NCI-H2227 (cell line): Measurements from ENCODE around the gene GPR176.
"Not testable (repeated sequence)": the region's sequence is repeated elsewhere in the genome, so short reads cannot be mapped to it uniquely, and the experiment has no call there.

Source experiments
- DNase-seq: peaks from one replicate; lab custom pipeline; 2025; ENCODE audit not compliant: unreplicated experiment; lab: John Stamatoyannopoulos, UW

GPR176 gene

DNA sequence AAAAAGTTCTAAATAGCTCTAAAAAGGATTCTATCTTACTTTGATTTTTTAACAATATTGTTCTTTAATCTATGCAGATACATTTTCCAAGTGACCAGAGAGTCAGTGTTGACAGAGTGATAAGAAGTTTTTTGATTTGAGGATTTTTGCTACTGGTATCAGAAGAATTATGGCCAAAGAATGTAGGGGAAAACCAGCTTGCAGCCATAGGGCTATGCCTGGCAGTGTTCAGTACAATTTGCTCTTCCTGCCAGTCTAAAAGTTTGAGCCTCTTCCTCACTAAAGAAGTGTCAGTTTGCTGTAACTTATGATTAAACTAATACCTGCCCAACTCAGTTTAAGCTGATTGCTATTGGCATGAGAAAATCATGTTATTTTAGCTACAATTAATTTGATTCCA lies 102.2 kb downstream of the GPR176 start:
- DNase-seq, result no peak

DNA sequence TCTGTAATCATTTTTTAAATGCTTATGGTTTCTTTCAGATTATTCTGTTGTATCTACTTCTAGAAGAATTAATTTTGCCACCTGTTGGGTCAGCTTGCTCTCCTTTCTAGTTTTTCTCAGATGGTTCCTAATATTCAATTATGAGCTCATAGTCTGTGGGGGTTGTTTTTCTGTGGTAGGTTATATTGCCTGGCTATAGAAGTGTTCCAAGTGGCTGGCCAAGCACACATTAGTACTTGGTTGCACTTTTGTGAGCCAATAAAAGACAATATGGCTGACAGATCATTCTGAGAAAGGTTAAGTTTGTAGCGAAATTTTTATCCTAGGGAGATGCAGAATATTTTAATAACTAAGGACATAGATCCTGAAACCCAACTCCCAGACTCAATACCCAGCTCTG lies 105.6 kb downstream of the GPR176 start:
- DNase-seq, result no peak

DNA sequence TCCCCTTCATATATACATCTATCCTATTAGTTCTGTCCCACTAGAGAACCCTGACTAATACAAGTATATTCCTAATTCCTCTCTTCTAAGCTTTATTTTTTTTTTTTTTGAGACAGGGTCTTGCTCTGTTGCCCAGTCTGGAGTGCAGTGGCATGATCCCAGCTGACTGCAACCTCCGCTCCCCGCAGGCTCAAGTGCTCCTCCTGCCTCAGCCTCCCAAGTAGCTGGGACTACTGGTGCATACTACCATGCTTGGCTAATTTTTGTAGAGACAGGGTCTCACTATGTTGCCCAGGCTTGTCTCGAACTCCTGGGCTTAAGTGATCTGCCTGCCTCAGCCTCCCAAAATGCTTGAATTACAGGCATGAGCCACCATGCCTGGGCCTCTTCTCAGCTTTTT lies 107.4 kb downstream of the GPR176 start:
- DNase-seq, result not testable (repeated sequence)

DNA sequence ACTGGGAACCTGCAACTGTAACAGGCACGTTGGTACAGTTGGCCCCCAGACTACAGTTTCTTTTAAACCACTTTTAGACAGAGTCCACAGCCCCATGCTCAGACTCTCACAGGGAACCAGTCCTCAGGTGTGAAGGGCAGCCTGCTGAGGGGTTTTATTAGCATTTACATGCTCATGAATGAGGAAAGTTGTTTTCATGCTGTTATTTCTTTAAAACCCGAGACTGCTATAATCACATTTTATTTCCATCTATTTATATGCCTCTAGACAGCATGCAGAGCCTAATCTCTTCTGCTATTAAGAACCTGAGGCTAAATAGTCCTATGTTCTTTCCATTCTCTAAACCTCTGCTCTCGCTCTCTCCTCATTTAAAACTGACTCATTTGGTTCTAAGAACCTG lies 111.2 kb downstream of the GPR176 start:
- no peak for DNase-seq

DNA sequence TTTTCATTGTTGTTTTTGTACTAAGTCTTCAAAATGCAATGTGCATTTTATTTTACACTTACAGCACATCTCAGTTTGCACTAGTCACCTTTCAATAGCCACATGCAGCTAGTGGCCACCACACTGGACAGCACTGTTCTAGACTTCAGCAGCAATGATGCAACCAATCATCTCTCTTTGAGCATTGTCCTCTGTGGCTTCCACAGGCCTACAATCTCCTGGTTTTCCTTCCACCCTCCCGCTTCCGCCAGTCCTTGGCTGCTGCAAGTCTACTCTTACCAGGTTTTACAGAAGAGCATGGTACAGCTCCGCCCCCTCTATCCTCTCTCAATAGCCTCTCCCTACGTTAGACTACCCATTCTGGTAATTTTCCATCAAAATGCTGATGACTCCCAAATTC lies 112.3 kb downstream of the GPR176 start:
- no peak for DNase-seq

DNA sequence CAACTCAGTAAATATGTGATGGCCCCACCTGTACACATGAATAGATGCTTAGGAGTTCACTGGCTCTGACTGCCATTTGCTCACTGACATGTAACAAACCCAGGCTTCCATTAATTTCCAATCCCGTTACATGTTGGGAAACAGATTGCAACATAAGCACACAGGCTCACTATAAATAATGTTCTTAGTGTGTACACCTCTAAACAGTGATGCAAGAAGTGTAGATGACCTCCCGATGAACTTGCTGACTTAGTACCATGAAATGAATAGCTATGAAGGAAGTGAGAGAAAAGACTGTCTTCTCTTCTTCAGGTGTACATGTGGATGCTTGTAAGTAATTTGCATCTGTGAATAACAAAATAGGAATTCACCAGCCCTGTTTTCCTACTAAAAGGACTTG lies 116.0 kb downstream of the GPR176 start:
- DNase-seq, result no peak

DNA sequence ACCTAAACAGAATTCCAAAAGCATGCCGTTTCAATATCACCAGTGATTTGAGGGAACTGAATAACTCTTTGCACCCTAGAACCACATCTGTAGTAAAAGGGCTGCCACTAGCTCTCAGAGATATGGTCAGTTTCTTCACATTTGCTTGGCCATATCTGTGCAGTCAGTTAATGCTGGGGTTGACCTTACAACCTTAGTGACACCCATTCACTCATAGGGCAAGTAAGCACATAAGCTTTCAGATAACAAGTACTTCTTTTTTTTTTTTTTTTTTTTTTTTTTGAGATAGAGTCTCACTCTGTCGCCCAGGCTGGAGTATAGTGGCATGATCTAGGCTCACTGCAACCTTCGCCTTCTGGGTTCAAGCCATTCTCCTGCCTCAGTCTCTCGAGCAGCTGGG lies 117.0 kb downstream of the GPR176 start:
- DNase-seq, result no peak

DNA sequence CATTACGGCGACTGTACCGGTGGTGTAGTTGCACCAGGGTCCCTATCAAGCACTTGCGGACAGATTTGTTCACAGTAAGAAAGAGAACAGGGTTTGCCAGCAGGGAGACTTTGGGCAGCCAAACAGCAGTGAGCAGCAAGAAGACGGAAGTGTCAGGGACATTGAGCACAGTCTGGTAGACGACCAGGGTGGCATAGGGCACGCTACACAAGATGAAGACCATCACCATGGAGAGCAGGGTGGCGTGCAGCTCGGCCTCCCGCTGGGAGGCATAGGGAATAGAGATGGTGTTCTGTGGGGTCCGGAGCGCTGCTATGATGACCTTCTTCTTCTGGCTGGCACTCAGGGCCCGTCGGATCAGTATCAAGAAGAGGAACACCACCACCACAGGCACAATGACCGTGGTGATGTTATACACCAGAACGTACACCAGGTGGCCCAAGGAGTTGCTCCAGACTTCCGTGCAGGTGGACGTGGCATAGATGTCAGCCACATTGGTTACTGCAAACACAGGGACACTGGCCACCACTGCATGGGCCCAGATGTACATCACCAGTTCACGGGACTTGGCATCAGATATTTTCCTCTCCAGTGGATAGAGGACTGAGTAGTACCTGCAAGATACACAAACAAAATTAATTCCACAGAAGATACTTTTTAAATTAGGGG lies 118.3 kb downstream of the GPR176 start:
- peak; percentile 40 for DNase-seq

DNA sequence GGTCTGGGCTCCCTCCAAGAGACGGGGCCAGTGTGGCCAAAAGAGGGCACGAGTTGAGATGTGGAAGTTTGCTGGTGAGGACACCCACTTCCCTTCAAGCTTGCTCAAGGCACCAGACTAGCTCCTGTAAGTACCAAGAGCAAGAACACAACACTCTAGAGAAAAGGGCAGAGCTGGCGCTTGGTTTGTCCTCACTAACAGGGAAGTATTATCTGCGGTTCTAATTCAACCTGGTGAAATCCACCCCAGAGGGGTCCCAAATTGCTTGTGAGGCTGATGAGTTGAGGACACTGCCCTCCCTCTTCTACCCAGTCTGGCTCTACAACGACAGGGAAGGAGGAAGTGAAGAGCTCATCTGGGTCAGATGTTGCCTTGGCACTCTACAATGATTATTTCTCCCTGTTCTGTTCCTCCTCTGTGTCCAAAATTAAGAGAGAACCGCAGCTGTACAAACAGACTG lies 120.5 kb downstream of the GPR176 start:
- DNase-seq, result no peak

DNA sequence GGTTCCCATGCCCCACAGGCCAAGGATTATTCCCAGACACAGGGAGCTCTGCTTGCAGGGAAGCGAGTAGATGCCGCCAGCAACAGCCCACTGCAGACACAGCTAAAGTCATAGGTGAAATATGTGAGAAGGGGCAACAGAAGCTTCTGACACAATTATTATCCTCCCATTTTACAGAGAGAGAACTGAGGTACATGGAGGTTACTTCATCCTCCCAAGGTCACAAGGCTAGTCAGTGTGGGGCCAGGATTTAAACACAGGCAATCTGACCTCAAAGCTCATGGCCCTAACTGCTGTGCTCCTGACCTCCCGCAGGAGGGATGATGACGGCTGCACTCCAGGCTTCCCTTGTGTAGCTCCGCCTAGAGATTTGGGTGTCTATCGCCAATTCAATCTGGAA lies 121.7 kb downstream of the GPR176 start:
- DNase-seq, result no peak

DNA sequence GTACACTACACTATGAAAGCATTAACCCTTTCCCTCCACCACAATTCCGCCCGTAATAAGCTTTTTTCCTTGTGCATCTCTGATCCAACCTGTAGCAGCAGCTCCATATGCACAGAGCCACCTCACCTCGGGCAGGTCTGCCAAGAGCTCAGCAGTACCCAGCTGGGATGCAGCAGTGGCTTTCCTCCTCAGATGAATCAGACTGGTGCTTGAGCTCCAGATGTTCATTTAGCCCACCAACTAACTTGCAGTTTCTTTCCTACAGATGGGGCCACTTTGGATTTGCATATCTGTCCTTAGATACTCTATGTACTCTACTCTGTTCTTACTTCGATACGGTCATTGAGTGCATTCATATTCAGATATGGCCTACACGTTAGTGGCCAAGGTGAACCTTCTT lies 122.7 kb downstream of the GPR176 start:
- DNase-seq, result no peak

DNA sequence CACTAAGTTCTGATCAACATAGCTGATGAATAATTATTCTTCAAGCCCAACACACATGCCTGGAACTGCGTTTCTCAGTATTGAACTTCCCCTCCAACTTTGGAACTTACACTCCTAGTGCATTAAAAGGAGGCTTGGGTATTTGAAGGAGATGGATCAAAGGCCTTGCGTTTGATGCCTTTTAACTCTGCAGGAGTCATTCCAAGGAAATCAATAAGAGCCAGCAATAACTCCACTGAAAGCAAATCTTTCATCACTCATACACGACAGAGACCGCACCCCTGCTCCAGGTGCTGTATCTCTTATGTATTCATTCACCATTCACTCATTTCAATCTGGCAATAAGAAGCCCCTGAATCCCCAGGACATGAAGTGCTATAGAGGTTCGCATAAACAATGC lies 123.5 kb downstream of the GPR176 start:
- DNase-seq, result no peak

DNA sequence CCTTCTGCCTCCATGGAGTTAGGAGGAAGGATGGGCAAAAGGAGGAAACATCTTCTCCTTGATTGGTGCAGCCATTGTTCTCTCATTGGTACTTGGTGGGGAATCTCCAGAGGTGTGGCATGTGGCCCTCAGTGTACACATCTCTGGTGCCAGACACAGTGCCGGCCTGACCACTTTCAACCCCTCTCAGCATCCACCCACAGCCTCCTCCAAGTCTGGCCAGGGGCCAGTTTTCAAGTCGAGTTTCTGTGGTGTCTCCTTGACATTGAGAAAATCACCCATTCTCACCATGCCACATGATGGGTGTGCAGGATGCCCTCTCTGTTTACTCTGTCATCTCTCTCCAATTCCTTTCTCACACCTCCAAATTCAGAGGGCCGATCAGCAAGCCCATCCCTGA lies 124.6 kb downstream of the GPR176 start:
- DNase-seq, result no peak

DNA sequence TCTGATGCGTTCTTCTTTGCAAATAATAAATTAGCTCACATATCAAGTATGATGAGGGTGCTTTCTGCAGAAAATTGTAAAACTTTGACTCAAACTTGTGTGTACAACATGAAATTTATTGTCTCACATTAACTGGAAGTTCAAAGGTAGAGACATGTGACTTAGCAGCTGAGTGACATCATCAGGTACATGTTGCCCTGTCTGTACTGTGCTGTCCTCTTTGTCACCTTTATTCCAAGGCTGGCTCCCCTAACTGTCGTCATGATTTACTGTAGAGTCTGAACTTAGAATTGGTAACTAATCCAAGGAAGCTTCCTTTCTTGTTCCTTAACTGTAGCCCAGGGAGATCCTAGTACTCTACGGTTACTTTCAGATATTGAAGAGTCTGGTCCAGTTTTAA lies 125.1 kb downstream of the GPR176 start:
- DNase-seq, result no peak

DNA sequence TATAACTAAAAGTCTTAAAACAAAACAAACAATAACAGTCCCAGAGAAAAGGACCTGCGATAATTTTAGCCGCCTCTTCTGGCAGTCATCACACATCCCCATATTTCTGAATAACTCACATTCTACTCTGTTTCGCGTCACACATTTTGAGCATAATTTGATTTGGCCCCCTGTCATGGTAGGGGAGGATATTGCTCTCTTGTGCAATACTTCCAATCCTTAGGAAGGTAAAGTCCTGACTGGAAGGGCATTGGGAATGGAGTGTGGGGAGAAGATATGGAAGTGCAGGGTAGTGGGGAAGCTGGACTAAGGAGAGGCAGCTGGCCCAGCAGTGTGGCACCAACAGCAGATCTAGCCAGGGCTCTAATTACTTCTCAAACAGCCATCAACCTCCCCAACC lies 126.1 kb downstream of the GPR176 start:
- DNase-seq, result no peak

DNA sequence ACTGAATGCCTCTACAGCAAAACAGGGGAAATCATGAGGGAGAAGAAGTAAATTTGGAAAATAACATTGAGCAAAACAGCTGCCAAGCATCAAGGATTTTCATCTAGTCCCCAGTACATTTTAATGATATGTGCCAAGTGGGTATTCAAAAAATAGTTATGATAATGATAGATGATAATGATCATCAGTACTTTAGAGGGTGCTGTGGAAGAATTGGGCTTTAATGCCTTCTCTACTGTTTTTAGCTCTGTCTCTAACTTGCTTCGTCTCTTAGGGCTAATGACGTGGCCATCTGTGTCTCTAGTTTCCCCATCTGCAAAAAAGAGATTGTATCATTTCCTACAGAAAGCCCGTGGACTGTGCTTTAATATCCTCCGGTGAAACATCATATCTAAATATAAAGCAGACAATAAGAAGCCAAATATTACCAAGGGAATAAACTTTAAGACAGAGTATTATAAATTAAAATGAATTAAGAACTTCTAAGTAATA lies 127.2 kb downstream of the GPR176 start:
- no peak for DNase-seq

DNA sequence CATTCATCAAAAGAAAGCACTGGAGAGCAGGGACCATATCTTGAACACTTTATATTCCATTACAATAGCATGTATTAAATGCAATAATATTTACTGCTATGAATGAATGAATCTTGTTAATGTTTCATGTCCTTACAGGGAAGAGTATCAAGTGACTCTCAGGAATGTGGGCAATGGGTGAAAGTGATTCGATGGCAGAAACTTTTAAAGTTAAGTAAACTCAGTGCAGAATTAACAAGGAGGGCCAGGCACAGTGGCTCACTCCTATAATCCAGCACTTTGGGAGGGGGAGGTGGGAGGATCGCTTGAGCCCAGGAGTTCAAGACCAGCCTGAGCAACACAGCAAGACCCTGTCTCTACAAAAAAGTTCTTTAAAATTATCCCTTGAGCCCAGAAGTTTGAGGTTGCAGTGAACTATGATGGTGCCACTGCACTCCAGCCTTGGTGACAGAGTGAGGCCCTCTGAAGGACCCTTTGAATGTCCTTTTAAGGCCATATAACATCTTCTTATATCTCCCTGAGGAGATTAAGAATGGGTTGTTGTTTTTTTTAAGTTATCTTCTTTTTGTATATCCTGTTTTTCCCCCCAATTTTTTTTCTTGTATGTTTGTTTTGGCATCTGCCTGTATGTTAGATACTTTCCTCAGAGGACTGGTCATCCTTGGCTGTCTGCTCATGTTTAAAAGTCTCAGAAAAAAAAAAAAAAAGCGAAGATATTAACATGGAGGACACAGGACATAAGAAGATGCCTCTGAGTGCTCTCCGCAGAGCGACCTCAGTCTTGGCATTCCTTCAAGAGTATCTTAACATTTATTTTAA lies 127.8 kb downstream of the GPR176 start:
- no peak for DNase-seq

DNA sequence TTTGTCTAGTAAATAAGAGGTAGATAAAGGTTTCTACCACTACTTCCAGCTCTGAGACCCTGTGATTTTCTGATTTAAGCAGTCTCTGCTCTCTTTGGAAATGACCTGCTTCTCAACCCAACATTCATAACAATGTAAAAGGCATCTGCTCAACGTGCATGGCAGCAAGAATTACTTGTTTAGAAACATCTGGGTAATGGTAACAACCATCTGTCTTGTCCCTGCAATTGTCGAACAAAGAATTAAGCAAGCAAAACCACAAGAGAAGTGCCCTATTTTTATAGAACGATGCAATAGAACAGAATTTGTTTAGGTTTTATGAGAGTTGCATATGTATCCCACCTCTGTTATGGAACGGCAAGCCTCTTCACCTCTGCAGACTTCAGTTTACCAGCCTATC lies 130.3 kb downstream of the GPR176 start:
- no peak for DNase-seq

DNA sequence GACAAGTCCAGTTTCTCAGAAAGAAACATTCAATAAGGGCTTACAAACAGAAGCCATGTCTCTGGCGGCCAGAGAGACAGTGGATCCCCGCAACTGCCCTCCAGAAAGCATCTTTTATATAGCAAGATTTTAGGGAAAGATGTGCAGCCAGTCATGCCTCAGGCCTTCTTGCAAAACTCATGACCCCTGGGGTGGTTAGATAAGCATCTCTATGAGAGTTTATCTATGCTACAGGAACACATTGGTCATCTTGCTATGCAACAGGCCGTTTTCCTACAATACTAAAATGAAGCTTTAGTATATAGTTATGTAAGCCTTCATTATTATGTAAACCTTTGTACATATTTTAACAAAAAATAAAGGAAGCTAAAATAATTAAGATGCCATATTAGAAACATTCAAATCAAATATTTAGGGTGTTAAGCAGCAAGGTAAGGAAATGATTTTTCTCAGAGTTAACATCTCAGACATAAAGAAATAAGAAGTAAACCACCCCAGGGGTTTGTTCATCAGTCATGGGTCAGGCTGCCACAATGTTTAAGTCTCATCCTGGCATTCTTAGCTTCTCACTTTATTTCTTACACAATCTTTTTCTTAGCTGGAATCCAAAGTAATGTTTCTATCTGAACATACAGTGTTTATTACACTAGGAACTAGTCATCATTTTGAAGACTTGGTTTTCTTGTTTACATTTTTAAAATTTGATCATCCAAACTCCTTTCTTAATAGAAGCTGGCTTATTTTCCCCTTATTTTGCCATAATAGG lies 131.1 kb downstream of the GPR176 start:
- DNase-seq, result no peak

DNA sequence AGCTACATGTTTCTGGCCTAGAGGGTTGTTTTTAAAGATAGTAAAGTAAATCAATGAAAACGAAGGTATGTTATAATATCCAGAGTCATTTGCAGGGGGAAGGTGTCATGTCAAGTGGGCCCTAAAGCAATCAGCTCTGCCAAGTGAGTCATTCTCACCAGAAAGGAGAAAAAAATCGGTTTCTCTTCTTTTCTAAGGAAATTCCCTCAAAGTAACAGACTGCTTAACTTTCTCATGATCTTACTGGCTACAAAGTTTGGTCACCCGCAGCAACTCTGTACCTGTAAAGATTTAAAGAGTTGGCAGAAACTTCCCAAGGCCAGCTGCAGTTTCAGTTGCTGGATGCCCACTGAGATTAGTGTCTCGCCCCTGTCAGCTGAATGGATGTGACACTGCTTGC lies 132.0 kb downstream of the GPR176 start:
- DNase-seq, result no peak

DNA sequence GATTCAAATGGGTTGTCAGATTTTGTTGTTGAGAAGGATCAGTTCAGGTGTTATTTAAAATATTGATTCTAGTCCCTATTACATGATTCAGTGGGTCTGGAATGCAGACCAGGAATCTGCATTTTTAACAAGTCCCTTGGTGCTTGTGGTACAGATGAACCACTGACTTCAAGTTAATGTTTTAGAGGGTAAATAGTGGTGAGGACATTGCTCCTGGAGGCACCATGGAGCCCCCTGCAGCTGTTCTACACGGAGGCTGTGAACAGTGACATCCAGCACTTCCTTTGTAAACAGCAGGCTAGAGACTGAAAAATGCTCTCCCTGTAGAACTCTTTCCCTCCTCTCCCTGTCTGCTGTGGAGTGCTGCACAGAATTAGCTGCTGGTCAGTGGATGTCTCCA lies 132.6 kb downstream of the GPR176 start:
- DNase-seq, result no peak
